B cell (primary cell): ENCODE measurements around the gene UNC13D. TPM values are rescaled to one million over a fixed set of nuclear protein-coding genes. Genes with fewer than 3 reads are reported as not detected.
"Not testable (repeated sequence)": the region's sequence is repeated elsewhere in the genome, so short reads cannot be mapped to it uniquely, and the experiment has no call there.

Source experiments
- ATAC-seq: fragments of 200-7000 bp; cut with Tn5 transposase; one replicate; pipeline ENCODE4 v1.10.0; 2021; ENCODE audit warnings: low read depth, mild to moderate bottlenecking, moderate number of reproducible peaks, moderate library complexity
- CTCF ChIA-PET: fragments of 350-600 bp; sonication (Branson Sonifier 250); formaldehyde crosslinking; loops from one replicate; lab custom pipeline; 2021; ENCODE audit warnings: antibody characterized with exemption, inconsistent platforms; lab: Charles Lee
- POLR2A ChIA-PET: fragments of 350-600 bp; sonication (Branson Sonifier 250); formaldehyde crosslinking; loops from one replicate; lab custom pipeline; 2021; ENCODE audit warnings: antibody characterized with exemption; lab: Charles Lee
- DNase-seq: peaks from one replicate; pipeline ENCODE4 v3.0.0; 2013
- H2AFZ ChIP-seq: 2 replicates; pipeline ENCODE4 v1.6.1; 2012; ENCODE audit warnings: mild to moderate bottlenecking, low read depth, low read length; ENCODE audit not compliant: insufficient read depth, poor library complexity, severe bottlenecking
- H3K27ac ChIP-seq, 2 donors: 1 replicate in 1 of 2; 2 replicates in 1 of 2; pipeline ENCODE4 v1.5.1; 2012 to 2013; ENCODE audit warnings: low read length in 2 of 2, mild to moderate bottlenecking in 2 of 2, moderate library complexity in 1 of 2
- H3K27me3 ChIP-seq, 4 experiments: fragments of 200-600 bp in 1 of 4; sonication (generic) in 1 of 4; replicated peaks in 1 of 4; 1 replicate in 2 of 4; 2 replicates in 2 of 4; pipeline versions ENCODE4 v1.6.1 to v1.7.0; 2013 to 2016; ENCODE audit warnings: low read length in 3 of 4, mild to moderate bottlenecking in 2 of 4, mixed read lengths in 1 of 4, moderate library complexity in 1 of 4; ENCODE audit not compliant: insufficient read depth in 4 of 4, control insufficient read depth in 3 of 4; ENCODE audit errors: control extremely low read depth in 1 of 4
- H3K36me3 ChIP-seq, 2 experiments: replicated peaks in 1 of 2; 1 replicate in 1 of 2; 2 replicates in 1 of 2; pipeline versions ENCODE4 v1.6.1 to v1.7.1; 2013; ENCODE audit warnings: low read length in 1 of 2; ENCODE audit not compliant: insufficient read depth in 2 of 2, control insufficient read depth in 1 of 2; ENCODE audit errors: control extremely low read depth in 1 of 2, extremely low read depth in 1 of 2
- H3K4me1 ChIP-seq, 2 donors: fragments of 200-600 bp in 1 of 2; sonication (generic) in 1 of 2; 1 replicate in 1 of 2; 2 replicates in 1 of 2; pipeline versions ENCODE4 v1.5.1 to v1.6.1; 2013 to 2017; ENCODE audit warnings: low read length in 2 of 2; ENCODE audit not compliant: control insufficient read depth in 2 of 2, insufficient read depth in 2 of 2
- H3K4me2 ChIP-seq: replicated peaks from 2 replicates; pipeline ENCODE3; 2012; ENCODE audit warnings: mild to moderate bottlenecking, low read depth, low read length; ENCODE audit not compliant: poor library complexity, severe bottlenecking
- H3K4me3 ChIP-seq, 5 experiments: fragments of 200-600 bp in 1 of 5; sonication (generic) in 1 of 5; 1 replicate in 3 of 5; 2 replicates in 2 of 5; pipeline versions ENCODE4 v1.5.1 to v1.7.0; 2011 to 2016; ENCODE audit warnings: low read length in 4 of 5, mild to moderate bottlenecking in 4 of 5, low read depth in 2 of 5, control low read depth in 1 of 5, moderate library complexity in 1 of 5; ENCODE audit not compliant: insufficient read depth in 1 of 5; ENCODE audit errors: control extremely low read depth in 1 of 5, extremely low read depth in 1 of 5
- H3K79me2 ChIP-seq: fragments of 200-600 bp; sonication (generic); one replicate; pipeline ENCODE4 v1.6.0; 2016; ENCODE audit warnings: low read length; ENCODE audit not compliant: control insufficient read depth, insufficient read depth
- H3K9ac ChIP-seq: fragments of 200-600 bp; sonication (generic); 2 replicates; pipeline ENCODE4 v1.6.1; 2017; ENCODE audit warnings: mild to moderate bottlenecking, low read length, moderate library complexity
- H3K9me3 ChIP-seq, 3 donors: one replicate each; pipeline versions ENCODE4 v1.6.1 to v1.7.1; 2013; ENCODE audit warnings: low read length in 2 of 3; ENCODE audit not compliant: control insufficient read depth in 2 of 3, insufficient read depth in 1 of 3; ENCODE audit errors: control extremely low read depth in 1 of 3
- H4K20me1 ChIP-seq: 2 replicates; pipeline ENCODE4 v1.6.0; 2012; ENCODE audit warnings: mild to moderate bottlenecking, low read length; ENCODE audit not compliant: insufficient read depth, control insufficient read depth, poor library complexity, severe bottlenecking
- H3K27ac Mint-ChIP-seq: one replicate; pipeline ENCODE4 v1.8.0; 2021; ENCODE audit warnings: mixed read lengths
- H3K27me3 Mint-ChIP-seq: one replicate; pipeline ENCODE4 v1.8.0; 2021; ENCODE audit warnings: mixed read lengths
- H3K4me1 Mint-ChIP-seq: one replicate; pipeline ENCODE4 v1.8.0; 2021; ENCODE audit warnings: mixed read lengths
- H3K4me3 Mint-ChIP-seq: one replicate; pipeline ENCODE4 v1.8.0; 2021; ENCODE audit warnings: mixed read lengths
- H3K9me3 Mint-ChIP-seq: one replicate; pipeline ENCODE4 v1.8.0; 2022; ENCODE audit warnings: mixed read lengths; ENCODE audit not compliant: insufficient read depth
- CTCF ChIP-seq: fragments of 200-600 bp; IDR thresholded peaks from one replicate; pipeline ENCODE4 v1.8.0; 2022; ENCODE audit warnings: antibody characterized with exemption, mild to moderate bottlenecking
- EZH2 ChIP-seq: IDR thresholded peaks from 2 replicates; pipeline ENCODE4 v1.6.1; 2012; ENCODE audit warnings: borderline replicate concordance, low read depth, mild to moderate bottlenecking, moderate library complexity, low read length; ENCODE audit not compliant: insufficient read depth, poor library complexity, severe bottlenecking
- WGBS: methylation state at CpG from one replicate; pipeline ENCODE4 v1.1.5; 2013; ENCODE audit warnings: missing lambda C conversion rate; ENCODE audit not compliant: insufficient coverage; 5-methylcytosine and 5-hydroxymethylcytosine counted together
- intact Hi-C: fragments of 100-400 bp; cut with micrococcal nuclease; formaldehyde crosslinking; loops from one replicate; pipeline ENCODE4 v1.10.0; 2022
- polyA plus RNA-seq: library from polyadenylated mRNA; depleted of rRNA; stranded (reverse); fragments of >200 nt; gene quantifications from 2 replicates; pipeline ENCODE4 v1.2.3, GENCODE V29; 2012
- total RNA-seq, 2 donors: library from RNA; stranded (reverse); fragments of 120-200 nt in 1 of 2; gene quantifications; 1 replicate in 1 of 2; 2 replicates in 1 of 2; pipeline versions ENCODE4 v1.2.3 to v1.2.4, GENCODE V29; 2013 to 2022

The UNC13D gene
- total and polyA plus RNA-seq, 2 donors (not counting 1 experiment from before 2014, with no cell fraction given), result 101 to 107 TPM

GRCh38 chr17:75810756-75811155, 33.4 kb downstream of the UNC13D start:
- H2AFZ ChIP-seq, H3K27ac ChIP-seq, H3K27me3 ChIP-seq, H3K9me3 Mint-ChIP-seq, DNase-seq, ATAC-seq, H3K4me3 ChIP-seq, intact Hi-C loops, H3K4me3 Mint-ChIP-seq, H3K9me3 ChIP-seq, H3K27me3 Mint-ChIP-seq, H3K4me2 ChIP-seq, H3K9ac ChIP-seq, H3K27ac Mint-ChIP-seq, POLR2A ChIA-PET: not testable (repeated sequence)
- peaks cover 23% of the 10 kb centered on the region for H3K79me2 ChIP-seq
- H4K20me1 ChIP-seq, result peaks cover 19% of the 10 kb centered on the region
- 100% methylated on average over 7 of the region's 11 CpGs for WGBS
- H3K36me3 ChIP-seq, result peaks cover 0 to 55% of the 10 kb centered on the region in 2 experiments
- peaks cover 11% of the 10 kb centered on the region for H3K4me1 Mint-ChIP-seq
- peaks cover 0 to 12% of the 10 kb centered on the region in 2 donors for H3K4me1 ChIP-seq
- CTCF ChIA-PET, result interaction anchor here (0.7 to 1.2 kb wide), 2 partner anchors 26 to 45 kb away, joined by 3 read pairs; partner anchors contain the start of genes UNK and WBP2

- Mint-ChIP-seq H3K9me3 (no peaks in the 10 kb centered on the region), H3K4me3 (no peak overlapping the region), H3K4me1 (peaks cover 11% of the 10 kb centered on the region), H3K27me3 (no peaks in the 10 kb centered on the region), H3K27ac (no peak overlapping the region)
- Histone ChIP-seq H3K9me3 (no peaks in the 10 kb centered on the region), H3K9ac (no peak overlapping the region), H3K36me3 (peaks cover 0 to 53% of the 10 kb centered on the region in 2 experiments), H3K4me1 (peaks cover 0 to 12% of the 10 kb centered on the region in 2 donors), H3K4me2 (no peak overlapping the region), H4K20me1 (peaks cover 19% of the 10 kb centered on the region), H2AFZ (no peak overlapping the region), H3K27me3 (no peaks in the 10 kb centered on the region), H3K4me3 (no peak overlapping the region), H3K27ac (no peak overlapping the region), H3K79me2 (peaks cover 24% of the 10 kb centered on the region)
- no peak for TF ChIP-seq CTCF
- no peak for TF ChIP-seq EZH2
- CTCF ChIA-PET, result interaction anchor here (0.7 kb wide), 1 partner anchor 25 kb away, joined by 3 read pairs; the partner anchor contains the start of gene UNK
- POLR2A ChIA-PET, result interaction anchor here (0.6 kb wide), 1 partner anchor 16 kb away, joined by 3 read pairs; no protein-coding TSS in a partner anchor
- ATAC-seq (no peak), DNase-seq (no peak)
- 100% methylated on average over 1 of the region's 5 CpGs for WGBS
- intact Hi-C loops, result no loop called here
These were observed 34.0 kb downstream of the UNC13D start for GRCh38 chr17:75810216-75810615.
